Suprapubic skin (tissue), 4 donors: ENCODE measurements around the gene LAMB4. TPM values are rescaled to one million over a fixed set of nuclear protein-coding genes. Genes with fewer than 3 reads are reported as not detected.

Experiments used
- DNase-seq, 2 donors: peaks; one replicate each; pipeline ENCODE4 v3.0.0-alpha.2; 2019; ENCODE audit warnings: low spot score in 2 of 2
- H3K27ac ChIP-seq: fragments of 200-600 bp; sonication (generic); one replicate; pipeline ENCODE4 v1.5.1; 2019
- H3K27me3 ChIP-seq: fragments of 200-600 bp; sonication (generic); one replicate; pipeline ENCODE4 v1.5.1; 2019
- H3K36me3 ChIP-seq: fragments of 200-600 bp; sonication (generic); one replicate; pipeline ENCODE4 v1.5.1; 2019
- H3K4me1 ChIP-seq: fragments of 200-600 bp; sonication (generic); one replicate; pipeline ENCODE4 v1.5.1; 2019
- H3K4me3 ChIP-seq: fragments of 200-600 bp; sonication (generic); one replicate; pipeline ENCODE4 v1.5.1; 2019; ENCODE audit warnings: mild to moderate bottlenecking
- H3K9me3 ChIP-seq: fragments of 200-600 bp; sonication (generic); one replicate; pipeline ENCODE4 v1.5.1; 2019
- EP300 ChIP-seq: sonication (generic); formaldehyde crosslinking; IDR thresholded peaks from one replicate; pipeline ENCODE4 v1.6.1; 2017; ENCODE audit warnings: antibody characterized with exemption
- POLR2A ChIP-seq, 2 donors: fragments of 450-650 bp; IDR thresholded peaks; one replicate each; pipeline ENCODE4 v1.6.1; 2017; ENCODE audit warnings: antibody characterized with exemption in 2 of 2, mild to moderate bottlenecking in 2 of 2, moderate library complexity in 2 of 2
- POLR2AphosphoS5 ChIP-seq, 3 donors: sonication (generic); formaldehyde crosslinking; IDR thresholded peaks; one replicate each; pipeline ENCODE4 v1.6.1; 2017; ENCODE audit warnings: antibody characterized with exemption in 3 of 3
- WGBS: methylation state at CpG from one replicate; pipeline ENCODE4 v1.1.5; 2018; 5-methylcytosine and 5-hydroxymethylcytosine counted together
- total RNA-seq, 4 donors: library from RNA; depleted of rRNA; stranded (reverse); fragments of >200 nt; gene quantifications; one replicate each; pipeline ENCODE4 v1.1.0, GENCODE V29; 2016
- TF ChIP-seq, protein P1 (sequence below), 2 donors: fragments of 200-600 bp in 1 of 2; fragments of 450-650 bp in 1 of 2; sonication (generic) in 1 of 2; IDR thresholded peaks; one replicate each; pipeline ENCODE4 v1.5.1; 2016 to 2019; ENCODE audit warnings: antibody characterized with exemption in 2 of 2, mild to moderate bottlenecking in 1 of 2, moderate library complexity in 1 of 2

Gene LAMB4
- total RNA-seq, 4 donors from 2014 or later: 212 to 642 (median 282) TPM

- H3K27ac ChIP-seq: no peak overlapping the region
- no peak overlapping the region for H3K4me3 ChIP-seq
- DNase-seq: no peak
- H3K9me3 ChIP-seq: no peaks in the 10 kb centered on the region
- no peaks in the 10 kb centered on the region for H3K27me3 ChIP-seq
- 72% methylated on average over 9 of the region's 9 CpGs for WGBS
- H3K36me3 ChIP-seq: peaks cover 46% of the 10 kb centered on the region
- TF ChIP-seq, protein P1, sequence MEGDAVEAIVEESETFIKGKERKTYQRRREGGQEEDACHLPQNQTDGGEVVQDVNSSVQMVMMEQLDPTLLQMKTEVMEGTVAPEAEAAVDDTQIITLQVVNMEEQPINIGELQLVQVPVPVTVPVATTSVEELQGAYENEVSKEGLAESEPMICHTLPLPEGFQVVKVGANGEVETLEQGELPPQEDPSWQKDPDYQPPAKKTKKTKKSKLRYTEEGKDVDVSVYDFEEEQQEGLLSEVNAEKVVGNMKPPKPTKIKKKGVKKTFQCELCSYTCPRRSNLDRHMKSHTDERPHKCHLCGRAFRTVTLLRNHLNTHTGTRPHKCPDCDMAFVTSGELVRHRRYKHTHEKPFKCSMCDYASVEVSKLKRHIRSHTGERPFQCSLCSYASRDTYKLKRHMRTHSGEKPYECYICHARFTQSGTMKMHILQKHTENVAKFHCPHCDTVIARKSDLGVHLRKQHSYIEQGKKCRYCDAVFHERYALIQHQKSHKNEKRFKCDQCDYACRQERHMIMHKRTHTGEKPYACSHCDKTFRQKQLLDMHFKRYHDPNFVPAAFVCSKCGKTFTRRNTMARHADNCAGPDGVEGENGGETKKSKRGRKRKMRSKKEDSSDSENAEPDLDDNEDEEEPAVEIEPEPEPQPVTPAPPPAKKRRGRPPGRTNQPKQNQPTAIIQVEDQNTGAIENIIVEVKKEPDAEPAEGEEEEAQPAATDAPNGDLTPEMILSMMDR (IDR thresholded peaks at IDR 0.05): no peak
- no peak for TF ChIP-seq POLR2AphosphoS5 (IDR thresholded peaks at IDR 0.05)
- no peak for TF ChIP-seq POLR2A (IDR thresholded peaks at IDR 0.05)
- TF ChIP-seq EP300: no peak
- no peaks in the 10 kb centered on the region for H3K4me1 ChIP-seq
Measured at GRCh38 chr7:107989618-107990373, 140.4 kb downstream of the LAMB4 start.

DNA sequence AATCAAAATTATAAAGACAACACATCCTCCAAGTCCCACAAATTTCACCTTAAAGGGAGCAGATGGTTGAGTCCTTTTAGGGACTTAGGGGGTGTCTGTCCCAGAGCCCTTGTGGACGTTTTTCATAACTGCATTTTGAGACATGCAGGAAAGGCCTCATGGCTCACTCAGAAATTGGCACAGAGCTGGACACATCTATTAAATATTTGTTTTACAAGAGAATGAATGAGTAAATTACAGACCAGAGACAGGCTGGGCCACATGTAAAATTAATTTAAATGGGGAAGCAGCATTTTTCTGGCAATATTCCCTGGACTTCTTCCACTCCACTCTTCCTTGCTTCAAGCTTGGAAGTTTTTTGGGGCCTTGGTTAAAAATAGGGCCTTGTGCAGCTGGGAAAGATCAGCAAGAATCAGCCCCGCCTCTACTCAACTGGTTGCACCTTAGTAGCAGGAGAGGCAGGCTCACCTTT is 147.2 kb downstream of the LAMB4 start:
- H3K4me3 ChIP-seq: no peak overlapping the region
- no peak for DNase-seq
- H3K27ac ChIP-seq: no peak overlapping the region
- H3K36me3 ChIP-seq: peaks cover 36% of the 10 kb centered on the region
- no peaks in the 10 kb centered on the region for H3K9me3 ChIP-seq
- no peaks in the 10 kb centered on the region for H3K27me3 ChIP-seq
- TF ChIP-seq, protein P1 (IDR thresholded peaks at IDR 0.05): no peak
- no peak for TF ChIP-seq POLR2AphosphoS5 (IDR thresholded peaks at IDR 0.05)
- TF ChIP-seq POLR2A (IDR thresholded peaks at IDR 0.05): no peak
- TF ChIP-seq EP300: no peak
- H3K4me1 ChIP-seq: peaks cover 3% of the 10 kb centered on the region
- WGBS: 28% methylated on average over 2 of the region's 2 CpGs

DNA sequence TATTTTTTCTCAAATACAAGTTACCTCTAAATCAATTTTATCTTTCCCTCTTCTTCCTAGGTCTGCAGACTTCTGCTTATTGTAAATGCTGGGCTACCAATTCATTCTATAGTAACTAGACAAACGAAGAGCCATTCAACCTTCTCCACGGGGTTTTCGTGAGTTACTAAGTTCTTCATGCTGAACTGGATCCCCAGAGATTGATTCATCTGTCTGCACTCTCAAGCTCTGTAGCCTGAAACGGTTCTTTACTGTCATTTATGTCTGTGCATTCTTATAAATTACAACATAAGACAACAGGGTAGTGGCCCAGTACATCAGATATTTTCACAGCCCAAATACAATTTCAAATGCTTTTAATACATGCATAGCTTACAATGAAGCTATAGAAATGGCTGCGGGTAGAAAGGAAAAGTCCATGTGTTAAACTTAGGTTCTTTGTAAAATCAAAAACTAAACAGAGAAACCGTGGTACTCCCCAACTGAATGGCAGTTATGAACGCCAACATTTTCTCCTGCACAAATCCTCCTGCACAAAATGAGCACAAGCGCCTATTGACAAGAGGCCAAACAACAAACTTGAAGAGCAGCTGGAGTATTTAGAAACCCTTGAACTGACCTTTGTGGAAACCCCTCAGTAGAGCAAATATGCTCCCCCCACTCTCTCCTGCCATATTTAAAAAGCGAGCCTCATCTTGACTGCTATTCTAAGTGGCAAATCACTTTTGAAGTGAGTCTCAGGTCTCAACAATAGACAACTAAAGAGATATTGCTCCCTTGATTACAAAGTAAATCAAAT is 147.9 kb downstream of the LAMB4 start:
- no peaks in the 10 kb centered on the region for H3K9me3 ChIP-seq
- no peaks in the 10 kb centered on the region for H3K27me3 ChIP-seq
- TF ChIP-seq POLR2A (IDR thresholded peaks at IDR 0.05): no peak
- no peak for TF ChIP-seq EP300
- no peak for TF ChIP-seq POLR2AphosphoS5 (IDR thresholded peaks at IDR 0.05)
- TF ChIP-seq, protein P1 (IDR thresholded peaks at IDR 0.05): no peak
- no peak overlapping the region for H3K4me3 ChIP-seq
- peaks cover 3% of the 10 kb centered on the region for H3K4me1 ChIP-seq
- peaks cover 36% of the 10 kb centered on the region for H3K36me3 ChIP-seq
- WGBS: 75% methylated on average over 9 of the region's 9 CpGs
- no peak overlapping the region for H3K27ac ChIP-seq
- no peak for DNase-seq

GRCh38 chr7:107981466-107981865 is 148.7 kb downstream of the LAMB4 start:
- Histone ChIP-seq H3K9me3 (no peaks in the 10 kb centered on the region), H3K36me3 (peaks cover 43% of the 10 kb centered on the region), H3K27ac (no peak overlapping the region), H3K4me3 (no peak overlapping the region), H3K27me3 (no peaks in the 10 kb centered on the region), H3K4me1 (peaks cover 3% of the 10 kb centered on the region)
- TF ChIP-seq, protein P1 (IDR thresholded peaks at IDR 0.05): no peak
- no peak for TF ChIP-seq POLR2AphosphoS5 (IDR thresholded peaks at IDR 0.05)
- no peak for DNase-seq
- WGBS: 90% methylated on average over 4 of the region's 4 CpGs

DNA sequence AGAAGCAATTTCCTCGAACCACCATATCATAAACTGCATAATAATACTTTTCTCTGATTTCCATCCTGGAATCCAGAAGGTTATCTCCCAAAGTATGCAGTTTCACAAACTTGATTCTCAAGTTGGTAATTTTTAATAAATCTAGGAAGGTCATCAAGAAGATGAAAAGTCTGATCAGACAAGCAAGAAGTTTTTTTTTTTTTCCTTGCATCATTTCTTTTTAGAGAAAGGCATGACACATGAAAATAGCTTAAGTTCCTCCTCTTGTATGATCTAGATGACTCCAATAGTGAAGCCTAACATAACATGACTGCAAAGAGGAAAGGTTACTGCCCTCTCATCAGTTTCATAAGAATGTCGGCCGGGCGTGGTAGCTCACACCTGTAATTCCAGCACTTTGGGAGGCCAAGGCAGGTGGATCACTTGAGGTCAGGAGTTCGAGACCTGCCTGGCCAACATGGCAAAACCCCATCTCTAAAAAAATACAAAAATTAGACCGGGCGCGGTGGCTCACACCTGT is 149.4 kb downstream of the LAMB4 start:
- no peak overlapping the region for H3K27ac ChIP-seq
- H3K4me3 ChIP-seq: no peak overlapping the region
- TF ChIP-seq, protein P1 (IDR thresholded peaks at IDR 0.05): no peak
- TF ChIP-seq POLR2A (IDR thresholded peaks at IDR 0.05): no peak
- TF ChIP-seq POLR2AphosphoS5 (IDR thresholded peaks at IDR 0.05): no peak
- no peak for TF ChIP-seq EP300
- peaks cover 45% of the 10 kb centered on the region for H3K36me3 ChIP-seq
- WGBS: 94% methylated on average over 8 of the region's 8 CpGs
- DNase-seq: no peak
- peaks cover 3% of the 10 kb centered on the region for H3K4me1 ChIP-seq
- H3K9me3 ChIP-seq: no peaks in the 10 kb centered on the region
- no peaks in the 10 kb centered on the region for H3K27me3 ChIP-seq
